HepG2 (cell line): ENCODE results near the gene ZNF324B. TPM values are rescaled to one million over a fixed set of nuclear protein-coding genes. Genes with fewer than 3 reads are reported as not detected.

Experiments
- ADNP ChIP-seq: sonication (generic); formaldehyde crosslinking; IDR thresholded peaks from 2 replicates; pipeline ENCODE4 v1.4.0; 2020; ENCODE audit warnings: missing genetic modification reagents
- ARNT2 ChIP-seq: sonication (generic); formaldehyde crosslinking; IDR thresholded peaks from 2 replicates; pipeline ENCODE4 v1.8.0; 2022; ENCODE audit warnings: mild to moderate bottlenecking, low read depth, missing genetic modification reagents, moderate library complexity
- ATF3 ChIP-seq: sonication (generic); formaldehyde crosslinking; IDR thresholded peaks from 2 replicates; pipeline ENCODE4 v1.4.0; 2020; ENCODE audit warnings: missing genetic modification reagents
- GABPA ChIP-seq, 2 experiments: IDR thresholded peaks; 2 replicates each; pipeline ENCODE4 v1.6.1; 2011 to 2016; ENCODE audit warnings: low read depth in 2 of 2, low read length in 1 of 2, missing biosample characterization in 1 of 2, missing genetic modification characterization in 1 of 2
- GPBP1L1 ChIP-seq: sonication (generic); formaldehyde crosslinking; IDR thresholded peaks from 2 replicates; pipeline ENCODE4 v1.5.0; 2020; ENCODE audit warnings: mild to moderate bottlenecking, missing genetic modification reagents
- HDAC2 ChIP-seq: sonication (generic); formaldehyde crosslinking; IDR thresholded peaks from 2 replicates; pipeline ENCODE4 v1.4.0; 2020; ENCODE audit warnings: missing genetic modification reagents
- HNRNPH1 ChIP-seq: fragments of 200-400 bp; formaldehyde crosslinking; optimal IDR thresholded peaks from 2 replicates; pipeline ENCODE3; 2017; ENCODE audit warnings: mild to moderate bottlenecking, low read depth, low read length
- KAT7 ChIP-seq: IDR thresholded peaks from 2 replicates; pipeline ENCODE4 v1.6.1; 2018; ENCODE audit warnings: borderline replicate concordance, missing compliant biosample characterization
- KDM3A ChIP-seq: IDR thresholded peaks from 2 replicates; pipeline ENCODE4 v1.6.1; 2018; ENCODE audit warnings: low read depth, missing compliant biosample characterization
- MTA1 ChIP-seq: sonication (generic); formaldehyde crosslinking; IDR thresholded peaks from 2 replicates; pipeline ENCODE4 v1.4.0; 2020; ENCODE audit warnings: missing genetic modification reagents, mild to moderate bottlenecking, borderline replicate concordance
- RBM39 ChIP-seq: fragments of 200-400 bp; formaldehyde crosslinking; IDR thresholded peaks from one replicate; pipeline ENCODE4 v1.6.1; 2018; ENCODE audit warnings: antibody characterized with exemption, mild to moderate bottlenecking, low read depth, low read length; ENCODE audit not compliant: poor library complexity, severe bottlenecking
- SMYD3 ChIP-seq: sonication (generic); formaldehyde crosslinking; IDR thresholded peaks from 2 replicates; pipeline ENCODE4 v1.8.1; 2023; ENCODE audit warnings: mild to moderate bottlenecking, missing genetic modification reagents
- SOX6 ChIP-seq, 2 experiments: fragments of 450-650 bp in 1 of 2; sonication (generic) in 1 of 2; formaldehyde crosslinking in 1 of 2; IDR thresholded peaks; 2 replicates each; pipeline versions ENCODE4 v1.4.0 to v1.6.1; 2017 to 2020; ENCODE audit warnings: antibody characterized with exemption in 1 of 2, mild to moderate bottlenecking in 1 of 2, missing genetic modification reagents in 1 of 2
- SP1 ChIP-seq, 2 experiments: fragments of 450-650 bp in 1 of 2; sonication (generic) in 1 of 2; formaldehyde crosslinking in 1 of 2; IDR thresholded peaks; 2 replicates each; pipeline versions ENCODE4 v1.4.0 to v1.6.1; 2016 to 2020; ENCODE audit warnings: missing genetic modification reagents in 1 of 2
- SP2 ChIP-seq: sonication (generic); formaldehyde crosslinking; IDR thresholded peaks from 2 replicates; pipeline ENCODE4 v1.5.1; 2020; ENCODE audit warnings: mild to moderate bottlenecking, missing genetic modification reagents
- TEAD2 ChIP-seq: sonication (generic); formaldehyde crosslinking; IDR thresholded peaks from 2 replicates; pipeline ENCODE4 v1.9.0; 2021; ENCODE audit warnings: missing genetic modification reagents
- THAP11 ChIP-seq: IDR thresholded peaks from 2 replicates; pipeline ENCODE4 v1.6.1; 2016; ENCODE audit warnings: missing biosample characterization, missing genetic modification reagents
- THAP7 ChIP-seq: sonication (generic); formaldehyde crosslinking; IDR thresholded peaks from 2 replicates; pipeline ENCODE4 v1.8.1; 2023; ENCODE audit warnings: mild to moderate bottlenecking, missing genetic modification reagents
- WIZ ChIP-seq: sonication (generic); formaldehyde crosslinking; IDR thresholded peaks from 2 replicates; pipeline ENCODE4 v1.5.1; 2020; ENCODE audit warnings: mild to moderate bottlenecking, missing genetic modification reagents
- ZNF20 ChIP-seq: sonication (generic); formaldehyde crosslinking; IDR thresholded peaks from 2 replicates; pipeline ENCODE4 v1.4.0; 2020; ENCODE audit warnings: mild to moderate bottlenecking, moderate library complexity, missing genetic modification reagents
- ZNF235 ChIP-seq: sonication (generic); formaldehyde crosslinking; IDR thresholded peaks from 2 replicates; pipeline ENCODE4 v1.8.1; 2023; ENCODE audit warnings: mild to moderate bottlenecking, missing genetic modification reagents, borderline replicate concordance
- ZNF343 ChIP-seq: sonication (generic); formaldehyde crosslinking; IDR thresholded peaks from 2 replicates; pipeline ENCODE4 v1.4.0; 2020; ENCODE audit warnings: mild to moderate bottlenecking, missing genetic modification reagents
- ZNF547 ChIP-seq: sonication (generic); formaldehyde crosslinking; IDR thresholded peaks from 2 replicates; pipeline ENCODE4 v1.5.1; 2020; ENCODE audit warnings: mild to moderate bottlenecking, missing genetic modification reagents
- ZNF597 ChIP-seq: sonication (generic); formaldehyde crosslinking; IDR thresholded peaks from 2 replicates; pipeline ENCODE4 v1.5.0; 2020; ENCODE audit warnings: missing genetic modification reagents
- ZNF598 ChIP-seq: sonication (generic); formaldehyde crosslinking; IDR thresholded peaks from 2 replicates; pipeline ENCODE4 v1.5.1; 2020; ENCODE audit warnings: mild to moderate bottlenecking, missing genetic modification reagents, borderline replicate concordance
- ZNF747 ChIP-seq: sonication (generic); formaldehyde crosslinking; IDR thresholded peaks from 2 replicates; pipeline ENCODE4 v1.8.1; 2023; ENCODE audit warnings: missing genetic modification reagents, mild to moderate bottlenecking, borderline replicate concordance
- polyA plus RNA-seq, 8 experiments: library from polyadenylated mRNA; depleted of rRNA in 3 of 8; stranded (reverse) in 7 of 8; unstranded in 1 of 8; fragments of >200 nt; fragmentation: Illumina TruSeq in 4 of 8; extraction: Trizol in 4 of 8; gene quantifications; 2 replicates each; pipeline versions ENCODE4 v1.2.1 to v1.2.3, GENCODE V29; 2011 to 2016; ENCODE audit warnings: low read depth in 4 of 8, missing spikeins in 1 of 8, mixed read lengths in 1 of 8; ENCODE audit not compliant: insufficient read depth in 1 of 8
- total RNA-seq, 5 experiments: library from RNA; depleted of rRNA; stranded (reverse); fragments of >200 nt; fragmentation: Illumina TruSeq; extraction: Trizol; gene quantifications; 2 replicates each; pipeline ENCODE4 v1.2.3, GENCODE V29; 2016; ENCODE audit warnings: low read depth in 1 of 5

ZNF324B gene
- total and polyA plus RNA-seq, 2 of the 13 experiments (the other 11 are each of a cell fraction or from before 2014, with no cell fraction given) = 0.53 to 3.0 TPM

GRCh38 chr19:58408152-58409009 is 43.0 kb upstream of the ZNF324B start, which contains the start of gene ZNF584 (continued):
- TF ChIP-seq ZNF547 (CRISPR knock-in tag) = peak; percentile 28; the same call in 1 of the 2 replicates
- 0 out of 2 replicates have a peak, but pooled peaks have one; percentile 51 for TF ChIP-seq ZNF747 (CRISPR knock-in tag)
- peak; percentile 52; the same call in 1 of the 2 replicates for TF ChIP-seq SMYD3
- TF ChIP-seq SOX6 (IDR thresholded peaks at IDR 0.05) = no peak
- peak; percentile 52 for TF ChIP-seq SOX6 (CRISPR knock-in tag; IDR thresholded peaks at IDR 0.05)
- no peak for TF ChIP-seq ADNP (CRISPR knock-in tag)
- TF ChIP-seq HNRNPH1 = peak; percentile 87
- TF ChIP-seq KAT7 = peak; percentile 49; the same call in 1 of the 2 replicates
- peak; percentile 74; the same call in 1 of the 2 replicates for TF ChIP-seq ZNF235 (CRISPR knock-in tag)
- no peak for TF ChIP-seq ZNF597 (CRISPR knock-in tag)
- no peak for TF ChIP-seq RBM39
- peak; percentile 99 for TF ChIP-seq THAP11 (CRISPR knock-in tag)
- no peak for TF ChIP-seq GPBP1L1 (CRISPR knock-in tag)
- TF ChIP-seq ARNT2 (CRISPR knock-in tag) = peak; percentile 55; the same call in 1 of the 2 replicates
- 0 out of 2 replicates have a peak, but pooled peaks have one; percentile 39 for TF ChIP-seq THAP7
- no peak for TF ChIP-seq KDM3A (CRISPR knock-in tag)
- no peak; the same call in none of the 2 replicates for TF ChIP-seq HDAC2 (CRISPR knock-in tag)
- TF ChIP-seq SP2 (CRISPR knock-in tag) = peak; percentile 92
- TF ChIP-seq TEAD2 (CRISPR knock-in tag) = no peak
- TF ChIP-seq ZNF20 (CRISPR knock-in tag) = 0 out of 2 replicates have a peak, but pooled peaks have one; percentile 38
- TF ChIP-seq ZNF343 (CRISPR knock-in tag) = peak; percentile 79; the same call in 1 of the 2 replicates
- TF ChIP-seq MTA1 (CRISPR knock-in tag) = peak; percentile 51; the same call in 1 of the 2 replicates
- peak; percentile 6; the same call in 1 of the 2 replicates for TF ChIP-seq ATF3
- TF ChIP-seq SP1 (IDR thresholded peaks at IDR 0.05) = no peak
- TF ChIP-seq SP1 (CRISPR knock-in tag; IDR thresholded peaks at IDR 0.05) = peak; percentile 74
- peak; percentile 76; the same call in 1 of the 2 replicates for TF ChIP-seq WIZ
- peak; percentile 79 for TF ChIP-seq GABPA (IDR thresholded peaks at IDR 0.05; ENCODE audit: low read depth, low read length)
- TF ChIP-seq GABPA (CRISPR knock-in tag; IDR thresholded peaks at IDR 0.05; ENCODE audit: low read depth) = peak; percentile 95
- 0 out of 2 replicates have a peak, but pooled peaks have one; percentile 60 for TF ChIP-seq ZNF598 (CRISPR knock-in tag)
